ENCODE measurements around the gene NSD2. TPM values are rescaled to one million over a fixed set of nuclear protein-coding genes. Genes with fewer than 3 reads are reported as not detected.
A peak's percentile ranks its signal among the peaks of the same experiment; 100 is the strongest.

NSD2 gene
- total RNA-seq, 6 experiments from 2014 or later = 65.2 to 121 (median 109) TPM

DNA sequence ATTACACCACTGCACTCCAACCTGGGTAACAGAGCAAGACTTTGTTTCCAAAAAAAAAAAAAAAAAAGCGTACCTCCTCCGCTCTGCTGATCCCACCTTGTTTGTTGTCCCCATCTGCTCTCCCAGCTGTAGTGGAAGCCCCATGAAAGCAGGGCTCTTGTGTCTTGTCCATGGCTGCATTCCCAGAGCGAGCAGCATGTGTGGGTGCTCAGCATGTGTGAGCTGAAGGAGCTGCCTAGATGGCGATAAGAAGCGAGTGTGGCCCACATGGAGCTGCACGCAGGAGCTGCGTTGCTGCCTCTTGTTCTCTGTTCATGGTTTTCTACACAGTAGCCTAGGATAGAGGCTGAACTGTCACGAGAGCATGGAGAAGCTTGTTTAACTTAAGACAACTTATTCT, 12.4 kb downstream of the NSD2 start:
- H3K4me1 Mint-ChIP-seq (ENCODE audit: low read depth) = peaks cover 57% of the 10 kb centered on the region
- H3K27ac Mint-ChIP-seq = peak overlapping the region; percentile 54; the same call in 1 of the 2 replicates
- H3K4me3 Mint-ChIP-seq = no peak overlapping the region
- H3K9me3 Mint-ChIP-seq = no peaks in the 10 kb centered on the region
- DNase-seq = no peak
- TF ChIP-seq, protein P1, sequence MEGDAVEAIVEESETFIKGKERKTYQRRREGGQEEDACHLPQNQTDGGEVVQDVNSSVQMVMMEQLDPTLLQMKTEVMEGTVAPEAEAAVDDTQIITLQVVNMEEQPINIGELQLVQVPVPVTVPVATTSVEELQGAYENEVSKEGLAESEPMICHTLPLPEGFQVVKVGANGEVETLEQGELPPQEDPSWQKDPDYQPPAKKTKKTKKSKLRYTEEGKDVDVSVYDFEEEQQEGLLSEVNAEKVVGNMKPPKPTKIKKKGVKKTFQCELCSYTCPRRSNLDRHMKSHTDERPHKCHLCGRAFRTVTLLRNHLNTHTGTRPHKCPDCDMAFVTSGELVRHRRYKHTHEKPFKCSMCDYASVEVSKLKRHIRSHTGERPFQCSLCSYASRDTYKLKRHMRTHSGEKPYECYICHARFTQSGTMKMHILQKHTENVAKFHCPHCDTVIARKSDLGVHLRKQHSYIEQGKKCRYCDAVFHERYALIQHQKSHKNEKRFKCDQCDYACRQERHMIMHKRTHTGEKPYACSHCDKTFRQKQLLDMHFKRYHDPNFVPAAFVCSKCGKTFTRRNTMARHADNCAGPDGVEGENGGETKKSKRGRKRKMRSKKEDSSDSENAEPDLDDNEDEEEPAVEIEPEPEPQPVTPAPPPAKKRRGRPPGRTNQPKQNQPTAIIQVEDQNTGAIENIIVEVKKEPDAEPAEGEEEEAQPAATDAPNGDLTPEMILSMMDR (IDR thresholded peaks at IDR 0.05) = no peak
- H3K36me3 Mint-ChIP-seq (ENCODE audit: low read depth) = peaks cover 7% of the 10 kb centered on the region; the same call in 1 of the 2 replicates
- H3K27me3 Mint-ChIP-seq (ENCODE audit: insufficient read depth) = peaks cover 2% of the 10 kb centered on the region; the same call in 1 of the 2 replicates

GRCh38 chr4:1885414-1885813, 14.2 kb downstream of the NSD2 start:
- TF ChIP-seq, protein P1 (IDR thresholded peaks at IDR 0.05) = no peak
- Mint-ChIP-seq H3K4me3 (no peak overlapping the region), H3K27ac (0 out of 2 replicates have a peak overlapping the region, but pooled peaks have one; percentile 49), H3K36me3 (ENCODE audit: low read depth) (0 out of 2 replicates have a peak, but pooled peaks cover 8% of the 10 kb centered on the region), H3K9me3 (no peaks in the 10 kb centered on the region), H3K4me1 (ENCODE audit: low read depth) (peaks cover 49% of the 10 kb centered on the region), H3K27me3 (ENCODE audit: insufficient read depth) (no peaks in the 10 kb centered on the region)
- no peak for DNase-seq

DNA sequence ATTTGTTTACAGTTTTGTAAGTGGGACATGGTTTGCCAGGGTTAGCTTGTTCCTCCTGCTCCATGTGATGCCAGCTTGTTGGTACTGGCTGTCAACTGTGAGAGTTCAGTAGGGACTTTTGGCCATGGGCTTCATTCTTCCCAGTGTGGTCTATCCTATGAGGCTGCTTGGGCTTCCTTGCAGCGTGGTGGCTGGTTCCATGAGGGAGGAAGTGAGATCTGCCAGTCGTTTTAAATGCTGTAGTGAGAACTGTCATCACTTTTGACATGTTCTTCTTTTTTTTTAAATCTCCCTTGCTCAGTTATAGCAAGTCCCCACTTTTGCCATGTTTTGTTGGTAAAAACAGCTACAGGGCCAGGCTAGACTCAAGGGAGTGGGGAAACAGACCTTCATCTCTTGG, 15.9 kb downstream of the NSD2 start:
- H3K27ac Mint-ChIP-seq = peak overlapping the region; percentile 66
- 0 out of 2 replicates have a peak, but pooled peaks cover 8% of the 10 kb centered on the region for H3K36me3 Mint-ChIP-seq (ENCODE audit: low read depth)
- no peaks in the 10 kb centered on the region for H3K27me3 Mint-ChIP-seq (ENCODE audit: insufficient read depth)
- TF ChIP-seq, protein P1 (IDR thresholded peaks at IDR 0.05) = no peak
- DNase-seq = no peak
- H3K4me3 Mint-ChIP-seq = no peak overlapping the region
- H3K9me3 Mint-ChIP-seq = no peaks in the 10 kb centered on the region
- H3K4me1 Mint-ChIP-seq (ENCODE audit: low read depth) = peaks cover 40% of the 10 kb centered on the region

- 0 out of 2 replicates have a peak, but pooled peaks cover 13% of the 10 kb centered on the region for H3K36me3 Mint-ChIP-seq (ENCODE audit: low read depth)
- H3K4me3 Mint-ChIP-seq = no peak overlapping the region
- no peak for DNase-seq
- TF ChIP-seq, protein P1 (IDR thresholded peaks at IDR 0.05) = no peak
- H3K4me1 Mint-ChIP-seq (ENCODE audit: low read depth) = peaks cover 36% of the 10 kb centered on the region
- H3K27me3 Mint-ChIP-seq (ENCODE audit: insufficient read depth) = no peaks in the 10 kb centered on the region; the same call in 1 of the 2 replicates
- H3K9me3 Mint-ChIP-seq = no peaks in the 10 kb centered on the region
- no peak overlapping the region for H3K27ac Mint-ChIP-seq
These were observed 19.9 kb downstream of the NSD2 start for GRCh38 chr4:1890979-1891570.

GRCh38 chr4:1895971-1896657, 24.9 kb downstream of the NSD2 start:
- Mint-ChIP-seq H3K4me1 (ENCODE audit: low read depth) (peaks cover 30% of the 10 kb centered on the region), H3K27me3 (ENCODE audit: insufficient read depth) (peaks cover 1% of the 10 kb centered on the region), H3K27ac (peak overlapping the region; percentile 58), H3K36me3 (ENCODE audit: low read depth) (peaks cover 14% of the 10 kb centered on the region), H3K9me3 (no peaks in the 10 kb centered on the region), H3K4me3 (no peak overlapping the region)
- TF ChIP-seq, protein P1 (IDR thresholded peaks at IDR 0.05) = no peak
- DNase-seq = no peak

Measured in HFFc6 (cell line).